Natural killer cell (primary cell): ENCODE measurements around the gene BICDL2. TPM values are rescaled to one million over a fixed set of nuclear protein-coding genes. Genes with fewer than 3 reads are reported as not detected.
"Not testable (repeated sequence)": the region's sequence is repeated elsewhere in the genome, so short reads cannot be mapped to it uniquely, and the experiment has no call there.

Source experiments
- ATAC-seq, 3 donors: fragments of 150-1000 bp in 2 of 3; fragments of 200-7000 bp in 1 of 3; cut with Tn5 transposase; 1 replicate in 1 of 3; 2 replicates in 2 of 3; pipeline ENCODE4 v1.10.0; 2021; ENCODE audit warnings: mild to moderate bottlenecking in 2 of 3, moderate library complexity in 2 of 3
- DNase-seq, 2 donors: peaks; one replicate each; pipeline versions ENCODE4 v3.0.0 to v3.0.0-alpha.2; 2013 to 2021; ENCODE audit warnings: mixed read lengths in 1 of 2
- H3K27ac ChIP-seq: one replicate; pipeline ENCODE4 v1.5.1; 2013; ENCODE audit warnings: mild to moderate bottlenecking, low read length
- H3K27me3 ChIP-seq: one replicate; pipeline ENCODE4 v1.6.1; 2013; ENCODE audit warnings: low read length; ENCODE audit not compliant: control insufficient read depth, insufficient read depth
- H3K36me3 ChIP-seq: one replicate; pipeline ENCODE4 v1.6.1; 2013; ENCODE audit warnings: low read length; ENCODE audit not compliant: control insufficient read depth, insufficient read depth
- H3K4me1 ChIP-seq: one replicate; pipeline ENCODE4 v1.6.1; 2013; ENCODE audit warnings: low read length; ENCODE audit not compliant: control insufficient read depth, insufficient read depth
- H3K4me3 ChIP-seq: one replicate; pipeline ENCODE4 v1.5.1; 2013; ENCODE audit warnings: low read length
- H3K9me3 ChIP-seq: one replicate; pipeline ENCODE4 v1.6.1; 2013; ENCODE audit warnings: low read length; ENCODE audit not compliant: control insufficient read depth, insufficient read depth
- H3K27ac Mint-ChIP-seq, 2 donors: one replicate each; pipeline ENCODE4 v1.8.0; 2022; ENCODE audit warnings: mild to moderate bottlenecking in 2 of 2, mixed read lengths in 2 of 2, moderate library complexity in 1 of 2
- H3K27me3 Mint-ChIP-seq, 2 donors: one replicate each; pipeline ENCODE4 v1.8.0; 2022; ENCODE audit warnings: low read depth in 2 of 2, mixed read lengths in 2 of 2
- H3K36me3 Mint-ChIP-seq: one replicate; pipeline ENCODE4 v1.8.0; 2022; ENCODE audit warnings: mixed read lengths
- H3K4me1 Mint-ChIP-seq, 2 donors: one replicate each; pipeline ENCODE4 v1.8.0; 2022; ENCODE audit warnings: mixed read lengths in 2 of 2
- H3K4me3 Mint-ChIP-seq: one replicate; pipeline ENCODE4 v1.8.0; 2022; ENCODE audit warnings: mild to moderate bottlenecking, moderate library complexity, mixed read lengths
- H3K9me3 Mint-ChIP-seq, 2 donors: one replicate each; pipeline ENCODE4 v1.8.0; 2022; ENCODE audit warnings: mixed read lengths in 2 of 2
- WGBS: methylation state at CpG from one replicate; pipeline ENCODE4 v1.1.7; 2013; ENCODE audit warnings: missing lambda C conversion rate; ENCODE audit not compliant: insufficient coverage; 5-methylcytosine and 5-hydroxymethylcytosine counted together
- intact Hi-C: fragments of 100-400 bp; cut with micrococcal nuclease; formaldehyde crosslinking; loops from one replicate; pipeline ENCODE4 v1.14.2; 2022
- total RNA-seq, 4 donors: library from RNA; stranded (reverse); fragments of 120-200 nt in 1 of 4; gene quantifications; one replicate each; pipeline versions ENCODE4 v1.2.3 to v1.2.4, GENCODE V29; 2013 to 2022
- TF ChIP-seq, protein P1 (sequence below): fragments of 200-600 bp; IDR thresholded peaks from one replicate; pipeline ENCODE4 v1.8.0; 2022; ENCODE audit warnings: antibody characterized with exemption

The BICDL2 gene
- total RNA-seq, 3 donors from 2014 or later (not counting 1 experiment from before 2014, with no cell fraction given) = not detected

DNA sequence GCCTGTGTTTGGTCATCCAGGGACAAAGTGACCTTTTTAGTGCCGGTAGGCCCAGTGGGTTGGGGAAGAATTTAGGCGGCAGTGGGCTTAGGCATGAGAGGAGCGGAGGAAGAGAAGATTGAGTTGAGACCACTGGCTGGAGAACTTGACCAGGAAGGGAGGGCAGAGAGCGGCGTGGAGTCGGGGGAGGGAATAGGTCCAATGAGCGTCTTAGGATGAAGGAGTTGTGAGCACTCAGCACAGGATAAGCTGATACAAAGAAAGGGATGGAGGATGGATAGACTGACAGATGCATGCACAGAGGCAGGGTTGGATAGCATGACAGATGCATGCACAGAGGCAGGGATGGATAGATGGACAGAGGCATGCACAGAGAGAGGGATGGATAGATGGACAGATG lies 36.7 kb upstream of the BICDL2 start:
- H3K4me3 Mint-ChIP-seq = peak overlapping the region; percentile 74
- peaks cover 5% of the 10 kb centered on the region for H3K36me3 ChIP-seq
- DNase-seq (no peak), ATAC-seq (no peak)
- peaks cover 4% of the 10 kb centered on the region for H3K9me3 ChIP-seq
- no peaks in the 10 kb centered on the region for H3K9me3 Mint-ChIP-seq
- no peak overlapping the region for H3K4me3 ChIP-seq
- peaks cover 86 to 91% of the 10 kb centered on the region in 2 donors for H3K4me1 Mint-ChIP-seq
- no peaks in the 10 kb centered on the region for H3K27me3 Mint-ChIP-seq
- 73% methylated on average over 7 of the region's 7 CpGs for WGBS
- H3K4me1 ChIP-seq = peaks cover 99% of the 10 kb centered on the region
- H3K36me3 Mint-ChIP-seq = peaks cover 2% of the 10 kb centered on the region
- peak overlapping the region; percentile 63 for H3K27ac ChIP-seq
- intact Hi-C loops = no loop called here
- H3K27ac Mint-ChIP-seq = peak overlapping the region; percentile 91 to 97
- no peaks in the 10 kb centered on the region for H3K27me3 ChIP-seq
- TF ChIP-seq, protein P1, sequence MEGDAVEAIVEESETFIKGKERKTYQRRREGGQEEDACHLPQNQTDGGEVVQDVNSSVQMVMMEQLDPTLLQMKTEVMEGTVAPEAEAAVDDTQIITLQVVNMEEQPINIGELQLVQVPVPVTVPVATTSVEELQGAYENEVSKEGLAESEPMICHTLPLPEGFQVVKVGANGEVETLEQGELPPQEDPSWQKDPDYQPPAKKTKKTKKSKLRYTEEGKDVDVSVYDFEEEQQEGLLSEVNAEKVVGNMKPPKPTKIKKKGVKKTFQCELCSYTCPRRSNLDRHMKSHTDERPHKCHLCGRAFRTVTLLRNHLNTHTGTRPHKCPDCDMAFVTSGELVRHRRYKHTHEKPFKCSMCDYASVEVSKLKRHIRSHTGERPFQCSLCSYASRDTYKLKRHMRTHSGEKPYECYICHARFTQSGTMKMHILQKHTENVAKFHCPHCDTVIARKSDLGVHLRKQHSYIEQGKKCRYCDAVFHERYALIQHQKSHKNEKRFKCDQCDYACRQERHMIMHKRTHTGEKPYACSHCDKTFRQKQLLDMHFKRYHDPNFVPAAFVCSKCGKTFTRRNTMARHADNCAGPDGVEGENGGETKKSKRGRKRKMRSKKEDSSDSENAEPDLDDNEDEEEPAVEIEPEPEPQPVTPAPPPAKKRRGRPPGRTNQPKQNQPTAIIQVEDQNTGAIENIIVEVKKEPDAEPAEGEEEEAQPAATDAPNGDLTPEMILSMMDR = no peak

DNA sequence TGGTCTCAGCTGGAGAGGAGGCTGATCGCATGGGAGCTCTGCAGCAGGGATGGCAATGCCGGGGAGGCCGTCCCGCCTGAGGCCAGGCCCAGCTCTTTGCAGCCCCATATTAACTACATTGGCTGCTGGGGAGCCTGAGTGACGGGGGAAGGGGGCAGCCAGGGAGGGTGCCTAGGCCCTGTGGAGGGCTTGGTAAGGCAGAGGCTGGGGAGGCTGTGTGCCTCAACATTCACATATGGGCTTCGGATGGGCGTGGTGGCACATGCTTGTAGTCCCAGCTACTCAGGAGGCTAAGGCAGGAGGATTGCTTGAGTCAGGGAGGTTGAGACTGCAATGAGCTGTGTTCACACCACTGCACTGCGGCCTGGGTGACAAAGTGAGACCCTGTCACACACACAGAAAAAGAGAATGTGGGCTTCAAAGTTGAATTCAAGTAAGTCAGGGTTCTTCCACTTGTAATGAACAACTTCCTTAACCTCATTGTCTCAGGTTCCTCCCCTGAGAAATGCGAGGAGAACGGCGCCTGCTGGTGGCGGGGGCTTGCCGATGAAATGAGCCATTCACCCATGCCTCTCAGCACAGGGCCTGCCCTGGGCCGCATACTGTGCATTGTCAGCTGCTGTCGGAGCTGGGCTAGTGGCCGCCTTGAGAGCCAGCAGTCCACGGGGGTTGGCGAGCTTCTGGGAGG lies 36.0 kb upstream of the BICDL2 start:
- Mint-ChIP-seq H3K27ac (peak overlapping the region; percentile 92 to 97), H3K4me3 (peak overlapping the region; percentile 74), H3K4me1 (peaks cover 84 to 91% of the 10 kb centered on the region in 2 donors)
- H3K27me3 ChIP-seq, H3K9me3 Mint-ChIP-seq, H3K4me3 ChIP-seq, H3K9me3 ChIP-seq, H3K36me3 Mint-ChIP-seq, H3K27me3 Mint-ChIP-seq, intact Hi-C loops: not testable (repeated sequence)
- ATAC-seq = peak; percentile 43 to 54 (median 53)
- WGBS = 15% methylated on average over 8 of the region's 18 CpGs
- Histone ChIP-seq H3K4me1 (peaks cover 99% of the 10 kb centered on the region), H3K36me3 (peaks cover 11% of the 10 kb centered on the region), H3K27ac (peak overlapping the region; percentile 65)
- DNase-seq = peak in 1 of 2 donors; percentile 72

DNA sequence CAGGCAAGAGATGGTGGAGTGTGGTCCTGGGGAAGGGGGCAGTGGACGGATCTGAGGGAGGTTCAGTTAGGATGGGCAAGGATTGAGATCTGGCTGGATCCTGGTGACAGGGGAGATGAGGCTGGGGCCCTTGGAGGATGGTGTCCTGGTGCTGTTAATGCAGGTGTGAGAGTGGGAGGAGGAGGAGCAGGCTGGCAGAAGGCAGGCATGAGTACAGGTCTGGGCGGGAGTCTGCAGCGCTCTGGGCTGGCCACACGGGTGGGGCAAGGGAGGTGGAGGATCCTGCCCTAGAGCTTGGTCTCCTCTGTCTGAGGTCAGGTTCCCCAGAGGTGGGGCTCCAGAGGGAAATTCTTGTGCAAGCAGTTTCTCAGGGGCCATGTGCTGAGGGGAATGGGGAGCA lies 35.4 kb upstream of the BICDL2 start:
- H3K36me3 ChIP-seq = peaks cover 13% of the 10 kb centered on the region
- H3K27ac Mint-ChIP-seq = peak overlapping the region; percentile 92 to 95
- H3K4me1 ChIP-seq = peaks cover 99% of the 10 kb centered on the region
- H3K27me3 ChIP-seq, H3K9me3 ChIP-seq, intact Hi-C loops, H3K27me3 Mint-ChIP-seq, ATAC-seq, H3K36me3 Mint-ChIP-seq, H3K4me3 ChIP-seq, H3K9me3 Mint-ChIP-seq: not testable (repeated sequence)
- peak overlapping the region; percentile 60 for H3K4me3 Mint-ChIP-seq
- peak overlapping the region; percentile 26 for H3K27ac ChIP-seq
- DNase-seq = peak in 1 of 2 donors; percentile 50
- H3K4me1 Mint-ChIP-seq = peaks cover 83 to 91% of the 10 kb centered on the region in 2 donors
- WGBS = 17% methylated on average over 3 of the region's 4 CpGs

DNA sequence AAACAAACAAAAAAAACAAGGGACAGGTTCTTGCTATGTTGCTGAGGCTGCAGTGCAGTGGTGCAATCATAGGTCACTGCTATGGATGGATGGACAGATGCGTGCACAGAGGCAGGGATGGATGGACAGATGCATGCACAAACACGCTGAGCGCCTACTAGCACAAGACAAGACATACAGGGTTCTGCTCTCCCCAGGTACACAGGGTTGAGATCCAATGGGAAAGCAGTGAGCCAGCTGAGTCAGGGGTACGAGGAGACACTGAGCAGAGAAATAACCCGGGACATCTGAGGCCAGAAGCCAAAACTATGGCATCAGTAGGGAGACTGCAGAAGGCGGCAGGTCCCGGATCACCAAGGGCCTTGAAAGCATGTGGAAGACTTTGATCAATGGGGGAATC lies 34.9 kb upstream of the BICDL2 start:
- Histone ChIP-seq H3K4me3 (no peak overlapping the region), H3K27ac (peak overlapping the region; percentile 22), H3K4me1 (peaks cover 99% of the 10 kb centered on the region), H3K36me3 (peaks cover 13% of the 10 kb centered on the region), H3K27me3 (no peaks in the 10 kb centered on the region), H3K9me3 (no peaks in the 10 kb centered on the region)
- Mint-ChIP-seq H3K4me1 (peaks cover 80 to 90% of the 10 kb centered on the region in 2 donors), H3K27ac (peak overlapping the region; percentile 92 to 95), H3K4me3 (peak overlapping the region; percentile 60), H3K9me3 (no peaks in the 10 kb centered on the region), H3K36me3 (no peaks in the 10 kb centered on the region), H3K27me3 (no peaks in the 10 kb centered on the region)
- intact Hi-C loops = no loop called here
- TF ChIP-seq, protein P1 = no peak
- 96% methylated on average over 7 of the region's 7 CpGs for WGBS
- ATAC-seq (no peak), DNase-seq (no peak)
